Ishikawa (cell line): ENCODE results near the gene NR3C2.

Experiments used
- NFIC ChIP-seq: IDR thresholded peaks from 2 replicates; pipeline ENCODE4 v1.6.1; 2012
- RAD21 ChIP-seq: IDR thresholded peaks from 2 replicates; pipeline ENCODE4 v1.6.1; 2012; ENCODE audit warnings: low read depth
- TCF12 ChIP-seq: IDR thresholded peaks from 2 replicates; pipeline ENCODE4 v1.6.1; 2012; ENCODE audit warnings: low read depth
- TF ChIP-seq, protein P1 (sequence below): IDR thresholded peaks from 2 replicates; pipeline ENCODE4 v1.6.1; 2012; ENCODE audit warnings: low read depth, mild to moderate bottlenecking
- TF ChIP-seq, protein P2 (sequence below): IDR thresholded peaks from 2 replicates; pipeline ENCODE4 v1.6.1; 2012

DNA sequence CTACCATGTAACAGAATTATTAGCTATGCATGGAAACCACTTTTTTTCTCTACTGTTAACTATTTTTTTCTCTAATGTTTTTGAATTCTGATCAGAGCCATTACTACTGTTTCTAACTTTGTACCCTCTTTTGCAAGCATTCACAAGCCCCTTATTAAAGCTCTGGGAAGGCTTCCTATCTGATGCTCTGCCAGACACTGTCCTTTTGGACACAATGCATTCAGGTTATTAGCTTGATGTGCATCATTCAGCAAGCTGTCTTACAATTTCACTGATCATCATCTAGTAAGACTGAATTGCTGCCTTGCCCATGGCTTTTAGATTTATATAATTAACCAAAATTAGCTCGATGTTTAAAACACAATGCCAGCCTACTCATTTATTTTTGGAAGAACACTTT lies 155.1 kb downstream of the NR3C2 start:
- TF ChIP-seq, protein P1, sequence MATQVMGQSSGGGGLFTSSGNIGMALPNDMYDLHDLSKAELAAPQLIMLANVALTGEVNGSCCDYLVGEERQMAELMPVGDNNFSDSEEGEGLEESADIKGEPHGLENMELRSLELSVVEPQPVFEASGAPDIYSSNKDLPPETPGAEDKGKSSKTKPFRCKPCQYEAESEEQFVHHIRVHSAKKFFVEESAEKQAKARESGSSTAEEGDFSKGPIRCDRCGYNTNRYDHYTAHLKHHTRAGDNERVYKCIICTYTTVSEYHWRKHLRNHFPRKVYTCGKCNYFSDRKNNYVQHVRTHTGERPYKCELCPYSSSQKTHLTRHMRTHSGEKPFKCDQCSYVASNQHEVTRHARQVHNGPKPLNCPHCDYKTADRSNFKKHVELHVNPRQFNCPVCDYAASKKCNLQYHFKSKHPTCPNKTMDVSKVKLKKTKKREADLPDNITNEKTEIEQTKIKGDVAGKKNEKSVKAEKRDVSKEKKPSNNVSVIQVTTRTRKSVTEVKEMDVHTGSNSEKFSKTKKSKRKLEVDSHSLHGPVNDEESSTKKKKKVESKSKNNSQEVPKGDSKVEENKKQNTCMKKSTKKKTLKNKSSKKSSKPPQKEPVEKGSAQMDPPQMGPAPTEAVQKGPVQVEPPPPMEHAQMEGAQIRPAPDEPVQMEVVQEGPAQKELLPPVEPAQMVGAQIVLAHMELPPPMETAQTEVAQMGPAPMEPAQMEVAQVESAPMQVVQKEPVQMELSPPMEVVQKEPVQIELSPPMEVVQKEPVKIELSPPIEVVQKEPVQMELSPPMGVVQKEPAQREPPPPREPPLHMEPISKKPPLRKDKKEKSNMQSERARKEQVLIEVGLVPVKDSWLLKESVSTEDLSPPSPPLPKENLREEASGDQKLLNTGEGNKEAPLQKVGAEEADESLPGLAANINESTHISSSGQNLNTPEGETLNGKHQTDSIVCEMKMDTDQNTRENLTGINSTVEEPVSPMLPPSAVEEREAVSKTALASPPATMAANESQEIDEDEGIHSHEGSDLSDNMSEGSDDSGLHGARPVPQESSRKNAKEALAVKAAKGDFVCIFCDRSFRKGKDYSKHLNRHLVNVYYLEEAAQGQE: no peak
- TF ChIP-seq NFIC (no peak), RAD21 (no peak), TCF12 (no peak)
- TF ChIP-seq, protein P2, sequence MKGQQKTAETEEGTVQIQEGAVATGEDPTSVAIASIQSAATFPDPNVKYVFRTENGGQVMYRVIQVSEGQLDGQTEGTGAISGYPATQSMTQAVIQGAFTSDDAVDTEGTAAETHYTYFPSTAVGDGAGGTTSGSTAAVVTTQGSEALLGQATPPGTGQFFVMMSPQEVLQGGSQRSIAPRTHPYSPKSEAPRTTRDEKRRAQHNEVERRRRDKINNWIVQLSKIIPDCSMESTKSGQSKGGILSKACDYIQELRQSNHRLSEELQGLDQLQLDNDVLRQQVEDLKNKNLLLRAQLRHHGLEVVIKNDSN: no peak
